Endothelial cell of umbilical vein (primary cell): ENCODE results near the gene ICA1L. TPM values are rescaled to one million over a fixed set of nuclear protein-coding genes. Genes with fewer than 3 reads are reported as not detected.

Experiments
- BruUV-seq: library from RNA; stranded (reverse); fragments of 400-500 nt; replicated peaks from 2 replicates; lab custom pipeline; 2021; lab: Mats Ljungman, UMichigan
- CTCF ChIA-PET: fragments of 300-600, 350-600 bp; sonication (Branson Sonifier 250); formaldehyde crosslinking; loops from one replicate; lab custom pipeline; 2021; ENCODE audit warnings: antibody characterized with exemption, inconsistent platforms; lab: Charles Lee
- POLR2A ChIA-PET: fragments of 300-600, 350-600 bp; sonication (Branson Sonifier 250); formaldehyde crosslinking; loops from one replicate; lab custom pipeline; 2021; ENCODE audit warnings: antibody characterized with exemption, inconsistent platforms; lab: Charles Lee
- DNase-seq: peaks from one replicate; pipeline ENCODE4 v3.0.0-alpha.2; 2011; ENCODE audit warnings: low read depth, low spot score
- FAIRE-seq: peaks from 2 replicates; lab custom pipeline; 2011; peaks lifted over from hg19 to GRCh38; lab: Jason Lieb, UNC
- H2AFZ ChIP-seq: 2 replicates; pipeline ENCODE4 v1.6.0; 2012; ENCODE audit warnings: low read depth, low read length, control low read depth, inconsistent platforms
- H3K27ac ChIP-seq: 2 replicates; pipeline ENCODE4 v1.5.1; 2011; ENCODE audit warnings: low read depth, mild to moderate bottlenecking, control low read depth, low read length, moderate library complexity; ENCODE audit not compliant: insufficient read depth
- H3K27me3 ChIP-seq, 2 experiments: 2 replicates each; pipeline versions ENCODE4 v1.6.0 to v1.6.1; 2011; ENCODE audit warnings: low read length in 2 of 2, mixed read lengths in 1 of 2; ENCODE audit not compliant: control insufficient read depth in 2 of 2, insufficient read depth in 2 of 2
- H3K36me3 ChIP-seq, 2 experiments: 2 replicates in 1 of 2; 3 replicates in 1 of 2; pipeline ENCODE4 v1.5.1; 2011; ENCODE audit warnings: low read length in 2 of 2, mild to moderate bottlenecking in 1 of 2, moderate library complexity in 1 of 2; ENCODE audit not compliant: control insufficient read depth in 2 of 2, insufficient read depth in 2 of 2; ENCODE audit errors: extremely low read depth in 1 of 2
- H3K4me1 ChIP-seq: 3 replicates; pipeline ENCODE4 v1.5.1; 2011; ENCODE audit warnings: mild to moderate bottlenecking, low read length; ENCODE audit not compliant: control insufficient read depth, insufficient read depth; ENCODE audit errors: extremely low read depth
- H3K4me2 ChIP-seq: 2 replicates; pipeline ENCODE4 v1.6.1; 2011; ENCODE audit warnings: low read length, control low read depth, mixed read lengths; ENCODE audit not compliant: insufficient read depth
- H3K4me3 ChIP-seq, 3 experiments: fragments of 200-600 bp in 1 of 3; sonication (generic), shearing (Covaris generic) in 1 of 3; replicated peaks in 1 of 3; 2 replicates each; pipeline ENCODE4 v1.5.1; 2011 to 2016; ENCODE audit warnings: control low read depth in 3 of 3, low read length in 3 of 3, mild to moderate bottlenecking in 2 of 3, inconsistent platforms in 1 of 3, low read depth in 1 of 3, moderate library complexity in 1 of 3; ENCODE audit not compliant: insufficient read depth in 1 of 3
- H3K79me2 ChIP-seq: 2 replicates; pipeline ENCODE4 v1.6.0; 2012; ENCODE audit warnings: low read length, inconsistent platforms; ENCODE audit not compliant: control insufficient read depth, insufficient read depth
- H3K9ac ChIP-seq: replicated peaks from 2 replicates; pipeline ENCODE3; 2011; ENCODE audit warnings: low read length, control low read depth; ENCODE audit not compliant: insufficient read depth; ENCODE audit errors: extremely low read depth
- H3K9me1 ChIP-seq: replicated peaks from 3 replicates; pipeline ENCODE4 v1.6.0; 2011; ENCODE audit warnings: mild to moderate bottlenecking, low read length; ENCODE audit not compliant: control insufficient read depth, insufficient read depth; ENCODE audit errors: extremely low read depth
- H3K9me3 ChIP-seq: replicated peaks from 2 replicates; pipeline ENCODE4 v1.5.1; 2012; ENCODE audit warnings: low read length, inconsistent platforms; ENCODE audit not compliant: control insufficient read depth, insufficient read depth
- H4K20me1 ChIP-seq: replicated peaks from 2 replicates; pipeline ENCODE3; 2011; ENCODE audit warnings: mild to moderate bottlenecking, low read length; ENCODE audit not compliant: control insufficient read depth, insufficient read depth; ENCODE audit errors: extremely low read depth
- CTCF ChIP-seq, 2 donors: IDR thresholded peaks; 1 replicate in 1 of 2; 2 replicates in 1 of 2; pipeline ENCODE4 v1.5.1; 2011; ENCODE audit warnings: low read length in 2 of 2, mild to moderate bottlenecking in 2 of 2, moderate library complexity in 2 of 2, control low read depth in 1 of 2, inconsistent platforms in 1 of 2, low read depth in 1 of 2; ENCODE audit not compliant: insufficient read depth in 1 of 2; ENCODE audit errors: extremely low read depth in 1 of 2
- EZH2 ChIP-seq: IDR thresholded peaks from 2 replicates; pipeline ENCODE4 v1.6.1; 2012; ENCODE audit warnings: borderline replicate concordance, low read depth, mild to moderate bottlenecking, moderate library complexity, low read length, inconsistent platforms; ENCODE audit not compliant: severe bottlenecking
- FOS ChIP-seq: IDR thresholded peaks from 2 replicates; pipeline ENCODE4 v1.6.1; 2011; ENCODE audit warnings: mild to moderate bottlenecking, low read length, moderate library complexity, borderline replicate concordance; ENCODE audit not compliant: insufficient read depth
- GATA2 ChIP-seq: IDR thresholded peaks from 2 replicates; pipeline ENCODE4 v1.7.0; 2011; ENCODE audit warnings: low read depth, mild to moderate bottlenecking, moderate library complexity, mixed read lengths, low read length; ENCODE audit not compliant: insufficient read length, insufficient read depth
- JUN ChIP-seq: IDR thresholded peaks from 2 replicates; pipeline ENCODE4 v1.6.1; 2011; ENCODE audit warnings: borderline replicate concordance, low read depth; ENCODE audit not compliant: insufficient read length, insufficient read depth
- MAX ChIP-seq: IDR thresholded peaks from 2 replicates; pipeline ENCODE4 v1.6.1; 2011; ENCODE audit not compliant: insufficient read depth, insufficient read length
- MYC ChIP-seq: IDR thresholded peaks from one replicate; pipeline ENCODE4 v1.6.1; 2011; ENCODE audit warnings: mild to moderate bottlenecking, low read depth, low read length
- POLR2A ChIP-seq: IDR thresholded peaks from 2 replicates; pipeline ENCODE4 v1.6.1; 2012; ENCODE audit warnings: low read depth, mild to moderate bottlenecking, control low read depth, low read length
- POLR2AphosphoS5 ChIP-seq: IDR thresholded peaks from 2 replicates; pipeline ENCODE4 v1.6.1; 2012; ENCODE audit warnings: low read depth, mild to moderate bottlenecking, control low read depth, low read length, moderate library complexity; ENCODE audit not compliant: insufficient read depth
- dilution Hi-C: fragments of 300-500 bp; cut with MboI; formaldehyde crosslinking; loops from one replicate; pipeline ENCODE4 v1.15.0; 2019; ENCODE audit warnings: low sequenced_read_pairs; ENCODE audit not compliant: extremely low pct_ligation_motif_present
- intact Hi-C: fragments of 100-400 bp; cut with micrococcal nuclease; formaldehyde crosslinking; loops from one replicate; pipeline ENCODE4 v1.10.0; 2022
- polyA plus RNA-seq, 4 experiments: library from polyadenylated mRNA; depleted of rRNA in 3 of 4; stranded (reverse) in 3 of 4; unstranded in 1 of 4; fragments of >200 nt; gene quantifications; 2 replicates each; pipeline versions ENCODE4 v1.2.1 to v1.2.3, GENCODE V29; 2011 to 2012; ENCODE audit warnings: missing spikeins in 1 of 4
- total RNA-seq: library from RNA; stranded (reverse); gene quantifications from 2 replicates; pipeline ENCODE4 v1.2.3, GENCODE V29; 2021

ICA1L gene
- total and polyA plus RNA-seq, 2 donors (not counting 3 experiments of a cell fraction or from before 2014, with no cell fraction given) = 1.6 to 3.7 TPM

- no peak overlapping the region for H3K9ac ChIP-seq
- BruUV-seq = no TSS peak
- TF ChIP-seq POLR2AphosphoS5 = no peak
- TF ChIP-seq POLR2A = no peak
- TF ChIP-seq MYC = no peak
- no peak for TF ChIP-seq JUN
- TF ChIP-seq FOS = no peak
- TF ChIP-seq EZH2 = no peak
- no peak for TF ChIP-seq MAX
- TF ChIP-seq GATA2 = no peak
- TF ChIP-seq CTCF (IDR thresholded peaks at IDR 0.05; ENCODE audit: extremely low read depth in 1 of 2, insufficient read depth in 1 of 2, low read depth in 1 of 2, low read length in 2 of 2) = no peak
- POLR2A ChIA-PET = no interaction called here
- no peak overlapping the region for H3K4me3 ChIP-seq
- H3K9me3 ChIP-seq = no peaks in the 10 kb centered on the region
- H3K4me2 ChIP-seq = no peak overlapping the region
- no peaks in the 10 kb centered on the region for H4K20me1 ChIP-seq
- no peaks in the 10 kb centered on the region for H3K27me3 ChIP-seq
- DNase-seq = no peak
- intact Hi-C loops (no loop called here), dilution Hi-C loops (no loop called here)
- H3K9me1 ChIP-seq = no peaks in the 10 kb centered on the region
- H3K4me1 ChIP-seq = no peaks in the 10 kb centered on the region
- no peak overlapping the region for H2AFZ ChIP-seq
- H3K27ac ChIP-seq = no peak overlapping the region
- H3K36me3 ChIP-seq = no peaks in the 10 kb centered on the region
- CTCF ChIA-PET = interaction anchor here (1.0 to 1.2 kb wide), 2 partner anchors 9 to 234 kb away, joined by 3 to 5 read pairs; no protein-coding TSS in a partner anchor
- H3K79me2 ChIP-seq = no peaks in the 10 kb centered on the region
- no peak for FAIRE-seq
These were observed 49.2 kb downstream of the ICA1L start for GRCh38 chr2:202822411-202822810.
